Rectal smooth muscle tissue (tissue), 1 donor: ENCODE data around the gene TMEM170A.

Experiments used
- H3K27ac ChIP-seq: one replicate; pipeline ENCODE4 v1.7.0; 2013; ENCODE audit warnings: low read depth, low read length, inconsistent platforms
- H3K27me3 ChIP-seq: one replicate; pipeline ENCODE4 v1.7.0; 2013; ENCODE audit warnings: low read length; ENCODE audit not compliant: control insufficient read depth, insufficient read depth
- H3K36me3 ChIP-seq: one replicate; pipeline ENCODE4 v1.7.0; 2013; ENCODE audit warnings: low read length; ENCODE audit not compliant: control insufficient read depth, insufficient read depth
- H3K4me1 ChIP-seq: one replicate; pipeline ENCODE4 v1.7.0; 2013; ENCODE audit warnings: low read length; ENCODE audit not compliant: control insufficient read depth, insufficient read depth
- H3K4me3 ChIP-seq: one replicate; pipeline ENCODE4 v1.7.0; 2013; ENCODE audit warnings: low read length
- H3K9ac ChIP-seq: one replicate; pipeline ENCODE4 v1.7.0; 2013; ENCODE audit warnings: low read length

Gene TMEM170A

GRCh38 chr16:75491876-75492275 lies 27.4 kb upstream of the TMEM170A start:
- H3K4me1 ChIP-seq: no peaks in the 10 kb centered on the region
- no peaks in the 10 kb centered on the region for H3K36me3 ChIP-seq
- H3K27ac ChIP-seq: no peak overlapping the region
- H3K9ac ChIP-seq: no peak overlapping the region
- H3K4me3 ChIP-seq: no peak overlapping the region
- peaks cover 1% of the 10 kb centered on the region for H3K27me3 ChIP-seq

GRCh38 chr16:75488322-75488721 lies 23.8 kb upstream of the TMEM170A start:
- H3K27ac ChIP-seq: no peak overlapping the region
- H3K4me1 ChIP-seq: no peaks in the 10 kb centered on the region
- no peaks in the 10 kb centered on the region for H3K27me3 ChIP-seq
- no peaks in the 10 kb centered on the region for H3K36me3 ChIP-seq
- H3K4me3 ChIP-seq: no peak overlapping the region
- no peak overlapping the region for H3K9ac ChIP-seq

- H3K9ac ChIP-seq: no peak overlapping the region
- H3K36me3 ChIP-seq: no peaks in the 10 kb centered on the region
Observed at GRCh38 chr16:75486676-75487313, 22.3 kb upstream of the TMEM170A start.

DNA sequence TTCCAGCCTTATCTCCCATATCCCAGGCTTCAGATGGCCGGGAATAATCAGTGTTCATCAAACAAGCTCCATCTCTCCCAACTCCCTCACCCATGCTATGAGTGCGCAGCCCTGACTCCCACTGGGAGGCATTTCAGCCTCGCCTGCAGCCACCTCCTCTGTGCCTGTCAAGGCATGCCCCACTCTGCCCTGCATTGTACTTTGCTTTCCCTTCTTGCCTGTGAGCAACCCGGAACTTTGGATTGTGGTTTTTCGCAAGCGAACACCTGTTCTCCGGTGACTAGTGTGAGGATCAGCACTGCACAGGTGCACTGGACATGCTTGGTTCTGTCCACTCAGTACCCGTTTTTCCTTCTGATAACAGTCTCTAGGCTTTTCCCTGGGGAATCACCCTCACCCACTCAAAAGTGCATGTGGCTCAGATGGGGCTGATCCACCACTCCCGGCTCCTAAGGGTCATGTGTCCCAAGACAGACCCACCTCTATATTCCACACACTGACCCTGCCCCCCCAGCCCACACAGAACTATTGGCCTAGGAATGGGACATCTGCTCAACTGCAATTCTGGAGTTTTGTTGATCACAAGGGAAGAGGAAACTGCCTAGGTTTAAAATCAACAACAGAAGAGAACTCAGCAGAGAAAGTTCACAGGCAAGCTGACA lies 21.7 kb upstream of the TMEM170A start:
- Histone ChIP-seq H3K27me3 (no peaks in the 10 kb centered on the region), H3K9ac (no peak overlapping the region), H3K4me3 (no peak overlapping the region), H3K4me1 (no peaks in the 10 kb centered on the region), H3K27ac (no peak overlapping the region), H3K36me3 (no peaks in the 10 kb centered on the region)

More at GRCh38 chr16:75486676-75487313, 22.3 kb upstream of the TMEM170A start:
- no peak overlapping the region for H3K27ac ChIP-seq
- no peaks in the 10 kb centered on the region for H3K27me3 ChIP-seq
- H3K4me3 ChIP-seq: no peak overlapping the region
- H3K4me1 ChIP-seq: no peaks in the 10 kb centered on the region

DNA sequence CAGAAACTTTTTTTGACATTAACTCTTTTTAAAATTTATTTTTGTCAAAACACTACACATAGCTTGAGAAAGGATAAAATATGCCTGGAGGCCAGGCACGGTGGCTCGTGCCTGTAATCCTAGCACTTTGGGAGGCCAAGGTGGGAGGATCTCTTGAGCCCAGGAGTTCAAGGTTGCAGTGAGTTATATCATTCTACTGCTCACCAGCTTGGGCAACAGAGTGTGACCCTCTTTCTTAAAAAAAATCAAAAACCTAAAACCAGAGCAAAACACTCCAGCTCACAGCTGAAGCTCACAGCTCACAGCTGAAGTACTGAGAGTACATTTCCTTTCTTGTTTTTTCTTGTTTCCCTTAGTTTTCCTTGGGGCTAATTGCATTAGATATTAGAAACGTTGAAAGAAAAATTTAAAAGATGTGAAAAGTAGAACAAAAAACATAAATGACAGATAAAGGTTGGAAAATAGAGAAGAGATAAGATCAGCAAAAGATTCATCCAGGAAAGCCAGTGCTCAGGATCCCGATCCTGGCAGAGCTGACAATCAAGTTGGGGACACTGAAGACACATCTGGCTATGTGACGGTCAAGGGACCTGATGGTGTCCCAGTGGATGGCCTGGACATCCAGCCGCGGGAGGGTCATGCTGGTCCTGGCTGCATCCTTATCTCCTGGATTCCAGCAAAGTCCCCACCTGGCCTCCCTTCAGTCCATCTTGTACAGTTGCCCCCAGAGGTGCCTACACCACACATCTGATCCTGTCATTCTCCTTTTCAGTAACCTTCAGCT lies 20.9 kb upstream of the TMEM170A start:
- H3K27me3 ChIP-seq: no peaks in the 10 kb centered on the region
- H3K4me3 ChIP-seq: no peak overlapping the region
- no peak overlapping the region for H3K9ac ChIP-seq
- no peaks in the 10 kb centered on the region for H3K36me3 ChIP-seq
- no peaks in the 10 kb centered on the region for H3K4me1 ChIP-seq
- no peak overlapping the region for H3K27ac ChIP-seq

- Histone ChIP-seq H3K4me1 (no peaks in the 10 kb centered on the region), H3K4me3 (no peak overlapping the region), H3K36me3 (no peaks in the 10 kb centered on the region), H3K27ac (no peak overlapping the region), H3K9ac (no peak overlapping the region), H3K27me3 (no peaks in the 10 kb centered on the region)
Observed at GRCh38 chr16:75483222-75483621, 18.7 kb upstream of the TMEM170A start.

- no peak overlapping the region for H3K4me3 ChIP-seq
- no peaks in the 10 kb centered on the region for H3K27me3 ChIP-seq
- H3K27ac ChIP-seq: no peak overlapping the region
- H3K4me1 ChIP-seq: no peaks in the 10 kb centered on the region
- no peak overlapping the region for H3K9ac ChIP-seq
- H3K36me3 ChIP-seq: no peaks in the 10 kb centered on the region
Observed at GRCh38 chr16:75482434-75483205, 18.1 kb upstream of the TMEM170A start.

DNA sequence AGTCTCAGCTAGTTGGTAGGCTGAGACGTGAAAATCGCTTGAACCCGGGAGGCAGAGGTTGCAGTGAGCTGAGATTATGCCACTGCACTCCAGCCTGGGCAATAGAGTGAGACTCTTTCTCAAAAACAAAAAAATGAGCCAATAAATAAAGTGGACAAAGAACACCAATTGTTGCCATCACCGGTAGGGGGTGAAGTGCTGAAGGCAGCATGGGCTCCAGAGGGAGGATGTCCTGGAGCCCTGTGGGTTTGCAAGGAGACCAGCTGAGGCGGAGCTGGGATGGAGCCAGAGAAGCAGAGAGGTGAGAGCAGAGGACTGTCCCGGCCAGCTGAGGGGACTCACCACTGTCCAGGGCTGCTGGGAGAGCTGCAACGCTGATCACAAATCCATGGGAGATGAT lies 17.0 kb upstream of the TMEM170A start:
- H3K4me1 ChIP-seq: no peaks in the 10 kb centered on the region
- H3K36me3 ChIP-seq: no peaks in the 10 kb centered on the region

DNA sequence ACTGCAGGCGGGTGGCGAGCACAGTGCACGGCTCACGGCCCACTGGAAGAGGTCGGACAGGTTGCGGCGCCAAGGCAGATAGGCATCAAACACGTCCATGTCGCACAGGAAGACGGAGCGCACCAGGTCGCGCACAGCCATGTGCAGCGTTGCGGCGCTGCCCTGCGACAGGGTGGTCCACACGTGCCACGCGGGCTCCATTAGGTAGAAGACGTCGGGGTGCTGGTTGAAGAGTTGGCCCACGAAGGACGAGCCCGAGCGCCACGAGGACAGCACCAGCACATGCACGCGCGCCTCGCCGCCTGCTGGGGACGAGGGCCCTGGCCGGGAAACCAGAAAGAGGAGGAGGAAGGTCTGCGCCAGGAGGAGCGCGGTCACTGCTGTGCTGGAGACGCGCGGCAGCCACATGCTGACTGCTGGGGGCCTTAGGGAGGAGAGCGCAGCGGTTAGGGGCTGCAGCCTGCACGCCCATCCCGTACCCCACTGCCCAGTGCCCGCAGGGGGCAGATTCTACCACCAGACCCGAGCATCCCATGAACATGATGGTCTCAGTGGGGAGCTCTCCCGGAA lies 15.0 kb upstream of the TMEM170A start:
- Histone ChIP-seq H3K36me3 (no peaks in the 10 kb centered on the region), H3K27ac (no peak overlapping the region)

More for the DNA sequence above, 17.0 kb upstream of the TMEM170A start:
- Histone ChIP-seq H3K9ac (no peak overlapping the region), H3K4me3 (no peak overlapping the region), H3K27ac (no peak overlapping the region), H3K27me3 (no peaks in the 10 kb centered on the region)

DNA sequence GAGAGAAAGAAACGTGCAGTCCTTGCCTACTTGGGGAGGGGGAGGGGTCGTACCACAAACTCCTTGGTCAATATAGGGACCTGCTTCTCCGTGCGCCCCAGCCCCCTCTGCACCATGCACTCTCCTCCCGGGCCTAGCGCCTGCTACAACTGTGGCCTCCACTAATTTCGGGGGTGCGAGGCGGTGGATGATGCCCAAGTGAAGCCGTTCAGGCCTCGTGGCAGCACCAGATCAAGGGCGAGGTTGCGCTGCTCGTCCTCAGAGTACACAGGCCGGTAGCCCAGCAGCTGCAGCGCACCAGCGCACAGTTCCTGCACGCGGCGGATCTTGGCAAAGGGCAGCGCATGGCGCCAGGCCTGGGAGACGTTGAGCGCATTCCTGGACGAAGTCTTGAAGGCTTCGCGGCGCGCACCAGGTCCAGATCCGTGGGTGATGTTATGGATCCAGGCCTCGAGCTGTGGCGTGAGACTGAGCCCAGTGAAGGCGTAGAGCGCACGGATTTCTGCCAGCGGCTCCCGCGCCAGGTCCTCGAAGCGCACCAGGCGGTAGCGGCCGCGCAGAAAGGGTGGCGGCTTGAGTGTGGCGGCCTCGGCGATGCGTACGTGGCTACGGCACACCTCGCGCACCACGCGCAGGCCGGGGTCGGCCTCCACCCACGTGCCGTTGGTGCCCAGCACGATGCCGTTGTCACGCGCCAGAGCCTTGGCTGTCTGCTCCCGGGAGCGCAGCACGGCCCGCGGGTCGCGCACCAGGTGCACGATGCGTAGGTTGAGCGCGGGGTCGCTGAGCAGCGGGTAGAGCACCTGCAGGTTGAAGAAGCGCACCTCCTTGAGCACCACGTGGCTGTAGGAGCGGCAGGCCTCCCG lies 14.2 kb upstream of the TMEM170A start:
- Histone ChIP-seq H3K4me3 (no peak overlapping the region), H3K27me3 (no peaks in the 10 kb centered on the region), H3K4me1 (no peaks in the 10 kb centered on the region), H3K9ac (no peak overlapping the region), H3K36me3 (no peaks in the 10 kb centered on the region), H3K27ac (no peak overlapping the region)

More for the DNA sequence above, 15.0 kb upstream of the TMEM170A start:
- no peaks in the 10 kb centered on the region for H3K27me3 ChIP-seq
- H3K4me3 ChIP-seq: no peak overlapping the region
- H3K4me1 ChIP-seq: no peaks in the 10 kb centered on the region
- H3K9ac ChIP-seq: no peak overlapping the region

GRCh38 chr16:75477680-75478473 lies 13.4 kb upstream of the TMEM170A start:
- Histone ChIP-seq H3K4me1 (no peaks in the 10 kb centered on the region), H3K9ac (no peak overlapping the region), H3K27ac (no peak overlapping the region), H3K4me3 (no peak overlapping the region), H3K36me3 (no peaks in the 10 kb centered on the region), H3K27me3 (no peaks in the 10 kb centered on the region)
